HG02981 (cell line): ENCODE measurements around the gene FBN1.

Source experiments
- ATAC-seq: cut with Tn5 transposase; IDR thresholded peaks from one replicate; pipeline ENCODE4 v1.9.1; 2021; ENCODE audit warnings: mild to moderate bottlenecking, moderate library complexity; ENCODE audit not compliant: unreplicated experiment

The FBN1 gene

DNA sequence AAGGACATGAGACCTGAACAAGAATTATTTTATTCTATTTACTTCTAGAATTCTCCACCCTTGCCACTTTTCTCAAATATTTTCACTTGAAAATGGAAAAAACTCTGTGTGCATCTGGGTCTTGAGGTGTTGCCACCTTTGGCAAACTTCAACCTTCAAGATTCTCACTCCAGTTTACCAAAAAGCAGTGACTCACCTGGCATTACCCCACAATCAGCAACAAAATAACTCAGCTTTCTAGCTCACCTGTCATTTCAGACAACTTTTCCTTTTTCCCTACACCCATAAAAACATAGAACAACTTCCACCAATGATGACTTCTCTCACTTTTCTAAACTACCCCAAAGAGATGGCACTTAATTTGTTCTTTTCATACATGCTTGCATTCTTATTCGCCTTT is 198.5 kb downstream of the FBN1 start:
- ATAC-seq, result no peak

- no peak for ATAC-seq
Observed at GRCh38 chr15:48442011-48442410, 203.5 kb downstream of the FBN1 start.

GRCh38 chr15:48440084-48440483 is 205.4 kb downstream of the FBN1 start:
- no peak for ATAC-seq

DNA sequence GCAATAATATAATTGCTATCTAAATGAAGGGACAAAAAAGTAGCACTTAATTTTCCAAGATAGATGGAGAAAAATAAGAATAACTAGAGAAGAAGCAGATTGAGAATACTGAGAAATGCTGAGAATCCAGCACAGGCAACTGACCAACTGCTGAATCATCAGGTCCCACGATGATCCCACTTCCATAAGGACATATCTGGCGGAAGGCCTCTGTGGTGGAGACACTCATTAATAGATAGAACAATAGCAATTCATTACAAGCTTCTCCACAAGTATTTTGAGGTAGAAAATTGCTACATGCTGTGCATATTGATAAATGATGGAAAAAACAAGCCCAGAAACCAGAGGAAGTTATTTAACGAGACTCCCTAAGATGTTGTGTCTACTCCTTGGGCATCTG is 208.3 kb downstream of the FBN1 start:
- ATAC-seq, result no peak

GRCh38 chr15:48435321-48435720 is 210.2 kb downstream of the FBN1 start:
- no peak for ATAC-seq

DNA sequence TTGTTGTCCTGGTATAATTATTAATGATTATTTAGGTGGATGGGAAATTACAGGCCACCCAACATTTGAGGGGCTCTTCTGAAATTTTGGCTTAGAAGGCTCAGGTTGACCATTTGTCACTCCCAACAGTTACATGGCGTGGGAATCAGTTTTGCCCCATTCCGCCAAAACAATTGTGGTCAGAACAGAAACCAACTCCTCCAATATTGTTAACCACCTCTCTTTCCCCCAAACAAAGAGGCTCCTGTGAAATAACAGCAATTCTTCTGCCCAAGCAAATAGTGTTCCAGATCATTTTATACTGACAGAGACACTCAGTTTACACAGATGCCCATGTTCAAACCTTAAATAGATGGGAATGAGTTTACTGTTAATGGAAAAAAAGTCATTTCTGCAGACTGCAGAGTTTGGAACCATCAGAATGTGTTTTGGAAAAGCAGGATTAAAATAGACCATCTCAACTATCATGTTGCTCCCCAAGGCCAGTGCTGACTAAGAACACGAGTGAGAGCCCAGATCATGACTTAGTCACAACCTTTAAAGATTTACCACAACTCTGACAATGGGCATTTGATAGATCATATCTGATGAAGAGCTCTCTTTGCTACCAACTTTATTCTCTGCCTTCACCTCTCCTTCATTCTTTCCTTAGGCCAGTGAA is 212.2 kb downstream of the FBN1 start:
- peak; percentile 73 for ATAC-seq

DNA sequence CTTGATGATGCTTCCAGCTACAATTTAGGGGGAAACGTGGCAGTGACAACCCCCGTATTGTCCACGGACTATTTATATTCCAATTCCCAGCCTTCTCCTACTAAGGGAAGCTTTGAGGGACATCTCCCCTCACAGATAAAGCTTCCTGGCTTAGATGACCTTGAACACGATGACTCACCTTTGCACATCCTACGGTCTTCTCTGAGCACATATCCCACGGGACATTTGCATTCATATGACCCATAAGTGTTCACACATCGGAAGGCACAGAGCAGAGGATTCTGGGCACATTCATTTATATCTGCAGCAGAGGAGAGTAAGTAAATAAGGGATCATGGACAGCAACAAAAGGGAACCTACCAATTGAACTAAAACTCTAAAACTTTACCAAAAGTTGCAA is 212.8 kb downstream of the FBN1 start:
- no peak for ATAC-seq

DNA sequence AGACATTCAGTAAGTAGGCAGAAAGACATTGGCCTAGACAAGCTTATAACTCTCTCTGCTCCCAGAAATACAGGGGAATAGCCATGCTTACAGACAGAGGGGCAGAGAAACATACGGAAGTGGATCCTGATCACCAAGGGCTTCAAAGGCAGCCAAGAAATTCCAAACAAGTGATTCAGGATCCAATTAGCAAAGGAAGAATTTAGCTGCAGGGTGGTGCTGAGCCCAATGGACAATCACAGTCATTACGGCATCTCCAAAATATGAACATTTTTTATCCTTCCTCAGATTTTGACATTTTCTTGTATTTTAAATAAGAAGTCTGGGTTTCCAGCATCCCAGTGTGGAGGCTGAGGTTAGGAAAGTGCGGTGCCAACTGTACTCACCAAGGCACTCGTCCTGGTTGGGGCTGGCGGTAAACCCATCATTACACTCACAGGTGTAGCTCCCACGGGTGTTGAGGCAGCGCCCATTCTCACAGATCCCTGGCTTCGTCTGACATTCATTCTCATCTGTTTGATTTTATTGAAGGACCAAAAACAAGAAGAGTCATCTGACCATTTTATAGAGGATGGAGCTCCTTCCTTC is 217.5 kb downstream of the FBN1 start:
- ATAC-seq, result no peak

DNA sequence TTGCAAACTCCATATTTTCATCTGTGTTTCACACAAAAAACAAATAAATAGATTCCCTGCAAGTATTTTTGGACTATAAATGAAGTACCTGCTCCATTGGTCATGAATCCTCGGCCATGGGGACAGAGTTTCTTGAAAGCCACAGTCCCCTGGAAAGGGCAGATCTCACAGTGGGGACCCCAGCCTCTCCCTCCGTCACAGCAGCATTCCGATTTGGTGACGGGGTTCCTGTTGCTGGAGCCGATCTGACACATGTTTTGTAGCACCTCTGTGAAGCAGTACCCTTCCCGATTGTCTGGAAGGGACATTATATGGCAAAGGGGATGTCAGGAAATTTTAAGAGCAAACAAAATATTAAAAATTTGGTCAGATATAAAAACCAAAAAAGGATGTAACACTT is 218.0 kb downstream of the FBN1 start:
- ATAC-seq, result no peak

DNA sequence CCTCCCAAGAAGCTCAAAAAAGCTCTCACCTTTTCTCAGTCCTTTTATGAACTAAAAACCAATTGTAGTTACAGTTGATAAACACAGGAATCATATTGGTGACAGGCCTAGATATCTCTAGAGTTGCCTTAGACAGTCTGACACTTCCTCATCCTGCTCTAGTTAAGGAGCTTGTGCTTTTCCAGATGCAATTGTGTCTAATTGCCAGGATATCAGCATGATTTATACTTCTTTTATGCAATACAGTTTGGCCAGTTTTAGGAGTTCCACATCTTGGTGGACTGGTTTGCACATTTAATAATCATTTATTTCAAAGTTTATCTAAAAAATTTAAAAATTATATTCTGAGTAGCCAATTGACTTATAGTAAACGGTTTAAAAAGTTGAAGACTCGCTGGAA is 218.6 kb downstream of the FBN1 start:
- no peak for ATAC-seq

DNA sequence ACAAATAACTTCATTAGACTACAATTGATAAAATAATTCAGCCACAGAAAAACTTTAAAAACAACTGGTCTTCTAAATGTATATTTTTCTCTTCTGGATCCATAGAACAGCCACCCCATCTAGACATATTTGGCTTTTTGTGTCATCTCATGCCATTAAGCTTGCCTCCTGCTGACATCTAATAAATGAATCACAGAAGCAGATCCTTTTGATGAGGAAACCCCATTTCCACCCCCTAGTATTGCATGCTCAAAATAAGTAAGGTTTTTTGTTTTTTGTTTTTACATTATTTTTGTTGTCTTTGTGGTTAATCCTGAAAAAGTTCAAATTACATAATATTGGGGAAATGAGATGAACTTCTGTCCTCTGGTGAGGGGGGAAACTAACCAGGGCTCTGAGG is 219.5 kb downstream of the FBN1 start:
- ATAC-seq, result no peak

DNA sequence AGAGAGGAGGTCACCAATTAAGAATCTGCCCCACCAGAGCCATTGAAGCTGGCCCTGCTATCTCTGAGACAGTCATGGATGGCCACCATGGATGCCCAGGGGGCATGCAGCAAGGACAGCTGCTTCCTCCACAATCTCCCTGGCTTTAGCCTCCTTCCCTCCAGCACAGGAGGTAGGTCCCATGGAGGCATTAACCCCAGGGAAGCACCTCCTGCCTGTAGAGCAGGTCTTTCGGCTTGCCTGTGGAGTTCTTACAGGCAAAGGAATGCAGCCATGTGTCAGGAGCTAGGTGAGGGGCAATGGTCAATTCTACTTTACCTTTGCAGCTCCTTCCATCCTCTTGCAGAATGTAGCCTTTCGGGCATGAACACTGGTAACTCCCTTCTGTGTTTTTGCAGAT is 220.5 kb downstream of the FBN1 start:
- no peak for ATAC-seq

DNA sequence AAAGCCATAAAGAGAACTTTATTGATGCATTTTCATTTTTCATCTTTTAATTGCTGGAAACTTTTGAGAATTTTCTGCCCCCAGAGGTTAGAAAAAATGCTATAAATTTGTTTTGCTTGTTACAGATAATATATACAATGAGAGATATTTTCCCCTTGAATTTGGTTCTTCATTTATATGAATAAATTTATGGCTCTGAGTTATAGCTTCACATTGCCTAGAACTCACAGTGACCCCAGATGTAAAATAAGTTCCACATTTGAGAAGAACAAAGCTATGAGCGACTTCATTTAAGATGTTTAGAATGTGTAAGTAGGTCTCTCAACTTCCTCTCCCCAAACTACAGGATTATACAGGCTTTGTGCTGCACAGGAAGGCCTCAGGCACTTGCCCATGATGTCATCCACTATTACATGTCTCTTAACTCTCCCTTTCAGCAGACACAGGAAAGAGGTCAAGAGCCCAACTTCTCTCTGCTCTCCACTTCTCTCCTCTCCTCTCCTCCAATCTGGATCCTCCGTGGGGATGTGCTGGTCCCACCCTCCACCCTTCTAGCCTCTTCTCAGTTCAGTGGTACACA is 221.5 kb downstream of the FBN1 start:
- no peak for ATAC-seq

- no peak for ATAC-seq
Observed at GRCh38 chr15:48423342-48423741, 222.2 kb downstream of the FBN1 start.

DNA sequence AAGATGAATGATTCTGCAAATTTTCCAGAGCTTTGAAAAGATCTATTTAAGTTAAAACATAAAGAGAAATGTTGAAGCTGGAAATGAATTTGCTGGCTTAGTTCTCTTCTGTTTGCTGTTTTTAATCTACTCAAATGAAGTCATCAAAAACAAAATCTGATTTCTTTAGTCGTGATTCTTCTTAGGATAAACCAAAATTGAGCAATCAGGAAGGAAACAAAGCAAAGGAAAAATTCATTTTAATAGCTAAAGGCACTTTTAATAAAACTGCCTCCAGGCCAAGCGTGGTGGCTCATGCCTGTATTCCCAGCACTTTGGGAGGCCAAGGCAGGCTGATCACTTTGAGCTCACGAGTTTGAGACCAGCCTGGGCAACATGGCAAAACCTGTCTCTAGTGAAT is 223.1 kb downstream of the FBN1 start:
- no peak for ATAC-seq

- ATAC-seq, result no peak
Observed at GRCh38 chr15:48421362-48421761, 224.1 kb downstream of the FBN1 start.

DNA sequence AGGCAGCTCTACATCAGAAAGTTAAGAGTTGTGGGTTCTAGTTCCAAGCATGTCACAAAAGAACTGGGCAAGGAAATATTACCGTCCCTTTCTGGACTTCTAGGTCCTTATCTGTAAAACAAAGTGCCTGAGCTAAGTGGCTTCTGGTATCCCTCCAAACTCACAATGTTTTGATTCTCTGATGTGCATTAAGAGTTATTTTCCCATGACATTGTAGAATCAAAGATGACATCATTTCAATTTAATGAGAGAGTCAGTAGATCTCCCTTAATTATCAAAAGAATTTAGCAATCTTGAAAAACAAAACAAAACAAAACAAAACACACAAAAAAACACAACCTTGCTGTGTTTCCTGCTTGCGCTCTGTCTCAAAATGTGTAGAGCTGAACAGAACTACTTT is 225.6 kb downstream of the FBN1 start:
- ATAC-seq, result no peak

GRCh38 chr15:48418343-48418742 is 227.2 kb downstream of the FBN1 start:
- ATAC-seq, result no peak

- ATAC-seq, result no peak
Observed at GRCh38 chr15:48416301-48416700, 229.2 kb downstream of the FBN1 start.

GRCh38 chr15:48415036-48415886 is 230.2 kb downstream of the FBN1 start:
- no peak for ATAC-seq

- ATAC-seq, result no peak
Observed at GRCh38 chr15:48414015-48414414, 231.5 kb downstream of the FBN1 start.

GRCh38 chr15:48413304-48413703 is 232.2 kb downstream of the FBN1 start:
- no peak for ATAC-seq
